Activated CD4-positive, CD25-positive, alpha-beta regulatory T cell treated with anti-CD3 and anti-CD28 coated beads, Interleukin-2, amount 50 U/mL, for 24 hours (primary cell): ENCODE data around the gene PPP2R3C.
"Not testable (repeated sequence)": the region's sequence is repeated elsewhere in the genome, so short reads cannot be mapped to it uniquely, and the experiment has no call there.

ENCODE experiments used
- ATAC-seq, 2 donors: fragments of 150-1000 bp; cut with Tn5 transposase; one replicate each; pipeline ENCODE4 v1.10.0; 2021; ENCODE audit warnings: mild to moderate bottlenecking in 1 of 2, moderate library complexity in 1 of 2

Gene PPP2R3C

GRCh38 chr14:35123388-35123703, 1.6 kb upstream of the PPP2R3C start:
- ATAC-seq, result no peak

DNA sequence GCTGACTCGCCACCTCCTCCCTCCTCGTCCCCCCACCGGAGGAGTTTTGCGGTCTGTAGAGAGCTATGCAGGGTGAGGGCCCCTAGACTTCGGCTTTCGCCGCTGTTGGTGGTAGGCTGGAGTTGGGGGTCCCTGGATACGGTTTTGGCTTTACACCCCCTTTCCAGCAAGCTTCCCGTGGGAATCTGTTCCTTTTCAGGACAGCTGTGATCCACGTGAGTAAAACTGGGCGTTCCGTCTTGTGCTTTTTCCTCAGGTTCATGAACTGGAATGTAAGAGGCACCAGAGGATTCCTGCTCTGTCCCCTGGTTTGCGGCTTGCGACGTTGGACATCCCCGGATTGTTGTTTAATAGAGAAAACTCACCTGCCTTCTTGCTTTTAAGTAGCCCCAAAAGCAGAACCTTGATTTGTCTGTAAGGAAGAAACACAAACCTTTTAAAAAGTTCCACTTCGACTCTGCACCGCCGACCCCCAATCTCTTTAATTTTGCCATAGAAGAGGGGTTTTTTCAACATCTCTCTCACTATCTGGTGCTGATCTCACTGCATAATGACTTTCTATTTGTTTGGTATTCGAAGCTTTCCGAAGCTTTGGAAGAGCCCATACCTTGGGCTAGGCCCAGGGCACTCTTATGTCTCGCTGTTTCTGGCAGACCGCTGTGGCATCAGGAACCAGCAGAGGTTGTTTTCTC, 1.1 kb upstream of the PPP2R3C start:
- ATAC-seq, result no peak

- ATAC-seq, result no peak
These were observed 534 bp downstream of the PPP2R3C start for GRCh38 chr14:35121026-35121886.

- ATAC-seq, result no peak
These were observed 4.7 kb downstream of the PPP2R3C start for GRCh38 chr14:35117112-35117511.

- no peak for ATAC-seq
These were observed 5.5 kb downstream of the PPP2R3C start for GRCh38 chr14:35116242-35116641.

GRCh38 chr14:35114036-35114435, 7.8 kb downstream of the PPP2R3C start:
- ATAC-seq, result no peak

GRCh38 chr14:35113308-35113950, 8.4 kb downstream of the PPP2R3C start:
- no peak for ATAC-seq

DNA sequence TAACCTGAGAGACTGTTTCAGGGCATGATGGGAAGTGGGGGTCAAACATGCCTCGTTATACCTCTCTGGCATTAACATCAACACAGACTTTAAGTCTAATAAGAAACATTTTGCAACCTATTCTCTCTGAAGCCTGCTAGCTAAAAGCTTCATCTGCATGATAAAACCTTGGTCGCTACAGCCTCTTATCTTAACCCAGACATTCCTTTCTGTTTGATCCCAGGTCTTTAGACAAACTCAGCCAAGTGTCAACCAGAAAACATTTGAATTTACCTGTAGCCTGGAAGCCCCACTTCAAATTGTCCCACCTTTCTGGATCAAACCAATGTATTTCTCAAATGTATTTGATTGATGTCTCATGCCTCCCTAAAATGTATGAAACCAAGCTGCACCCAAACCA, 9.1 kb downstream of the PPP2R3C start:
- no peak for ATAC-seq

GRCh38 chr14:35107866-35108265, 13.9 kb downstream of the PPP2R3C start:
- no peak for ATAC-seq

DNA sequence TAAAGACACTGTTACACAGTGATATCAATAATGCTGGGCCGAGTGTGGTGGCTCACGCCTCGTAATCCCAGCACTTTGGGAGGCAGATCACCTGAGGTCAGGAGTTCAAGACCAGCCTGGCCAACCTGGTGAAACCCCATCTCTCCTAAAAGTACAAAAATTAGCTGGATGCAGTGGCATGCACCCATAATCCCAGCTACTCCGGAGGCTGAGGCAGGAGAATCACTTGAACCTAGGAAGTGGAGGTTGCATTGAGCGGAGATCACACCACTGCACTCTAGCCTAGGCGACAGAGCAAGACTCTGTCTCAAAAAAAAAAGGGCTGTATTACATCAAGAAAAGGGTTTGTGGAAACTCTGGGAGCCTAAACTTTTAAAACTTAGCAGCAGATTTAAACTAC, 27.1 kb downstream of the PPP2R3C start:
- not testable (repeated sequence) for ATAC-seq

GRCh38 chr14:35088514-35088913, 33.3 kb downstream of the PPP2R3C start:
- ATAC-seq, result no peak

GRCh38 chr14:35085441-35085840, 36.3 kb downstream of the PPP2R3C start:
- no peak for ATAC-seq

DNA sequence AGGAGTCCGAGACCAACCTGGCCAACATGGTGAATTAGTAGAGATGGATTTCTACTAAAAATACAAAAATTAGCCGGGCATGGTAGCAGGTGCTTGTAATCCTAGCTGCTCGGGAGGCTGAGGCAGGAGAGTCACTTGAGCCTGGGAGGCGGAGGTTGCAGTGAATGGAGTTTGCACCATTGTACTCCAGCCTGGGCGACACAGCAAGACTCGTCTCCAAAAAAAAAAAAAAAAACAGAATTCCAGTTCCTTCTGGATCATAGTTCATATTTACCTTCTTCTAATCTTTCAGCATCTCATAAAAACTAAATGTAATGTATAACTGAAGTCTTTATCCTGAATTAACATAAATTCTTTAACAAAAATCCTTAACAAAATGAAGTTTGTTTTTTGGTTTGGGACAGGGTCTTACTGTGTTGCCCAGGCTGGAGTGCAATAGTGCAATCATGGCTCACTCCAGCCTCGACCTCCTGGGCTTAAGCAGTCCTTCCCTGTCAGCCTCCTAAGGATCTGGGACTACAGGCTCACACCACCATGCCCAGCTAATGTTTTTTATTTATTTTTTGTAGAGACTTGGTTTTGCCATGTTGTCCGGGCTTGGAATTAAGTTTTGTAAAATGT, 38.1 kb downstream of the PPP2R3C start:
- ATAC-seq, result no peak

DNA sequence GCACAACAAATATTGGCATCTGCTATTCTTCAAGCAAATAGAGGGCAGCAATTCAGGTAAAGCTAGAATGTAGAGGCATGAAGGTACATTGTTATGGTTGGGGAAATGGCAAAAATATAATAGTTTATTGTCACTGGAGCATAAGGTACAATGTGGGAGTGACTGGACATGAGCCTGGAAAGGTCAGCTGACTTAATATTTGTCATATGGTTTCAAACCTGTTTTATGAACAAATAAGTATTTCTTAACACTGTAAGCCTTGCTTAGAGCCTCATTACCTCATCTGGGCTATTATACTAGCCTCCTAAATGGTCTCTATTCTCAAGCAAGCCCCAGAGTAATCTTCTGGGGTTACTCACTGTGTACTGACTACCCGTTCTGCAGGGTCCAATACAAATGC, 42.0 kb downstream of the PPP2R3C start:
- no peak for ATAC-seq

DNA sequence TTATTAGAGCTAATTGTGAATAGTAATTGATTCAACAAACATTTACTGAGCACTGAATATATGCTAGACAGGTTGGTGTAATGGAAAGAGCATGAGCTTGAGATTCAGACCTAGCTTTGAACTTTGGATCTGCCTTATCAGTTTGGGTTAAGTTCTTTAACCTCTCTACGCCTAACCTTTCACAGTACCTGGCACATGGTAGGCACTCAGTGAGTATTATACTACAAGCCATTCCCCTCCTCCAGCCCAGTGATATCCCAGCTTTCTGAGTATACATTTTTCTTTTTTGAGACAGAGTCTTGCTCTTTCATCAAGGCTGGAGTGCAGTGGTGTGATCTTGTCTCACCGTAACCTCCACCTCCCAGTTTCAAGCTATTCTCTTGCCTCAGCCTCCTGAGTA, 43.7 kb downstream of the PPP2R3C start:
- no peak for ATAC-seq

- no peak for ATAC-seq
These were observed 48.3 kb downstream of the PPP2R3C start for GRCh38 chr14:35073486-35073885.

DNA sequence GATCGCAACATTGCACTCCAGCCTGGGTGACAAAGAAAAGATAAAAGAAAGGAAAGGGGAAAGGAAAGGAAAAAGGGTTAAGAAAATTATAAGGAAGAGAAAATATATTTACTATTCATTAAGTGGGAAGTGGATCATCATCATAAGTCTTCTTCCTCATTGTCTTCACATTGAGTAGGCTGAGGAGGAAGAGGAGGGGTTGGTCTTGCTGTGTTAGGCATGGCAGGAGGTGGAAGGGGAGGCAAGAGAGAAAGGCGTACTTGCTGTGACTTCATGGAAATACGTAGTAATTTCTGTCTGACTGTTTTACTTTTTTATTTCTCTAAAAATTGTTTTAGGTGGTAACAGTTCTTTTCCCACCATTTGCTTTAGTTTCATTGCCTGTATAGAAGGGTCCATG, 49.6 kb downstream of the PPP2R3C start:
- ATAC-seq, result no peak

DNA sequence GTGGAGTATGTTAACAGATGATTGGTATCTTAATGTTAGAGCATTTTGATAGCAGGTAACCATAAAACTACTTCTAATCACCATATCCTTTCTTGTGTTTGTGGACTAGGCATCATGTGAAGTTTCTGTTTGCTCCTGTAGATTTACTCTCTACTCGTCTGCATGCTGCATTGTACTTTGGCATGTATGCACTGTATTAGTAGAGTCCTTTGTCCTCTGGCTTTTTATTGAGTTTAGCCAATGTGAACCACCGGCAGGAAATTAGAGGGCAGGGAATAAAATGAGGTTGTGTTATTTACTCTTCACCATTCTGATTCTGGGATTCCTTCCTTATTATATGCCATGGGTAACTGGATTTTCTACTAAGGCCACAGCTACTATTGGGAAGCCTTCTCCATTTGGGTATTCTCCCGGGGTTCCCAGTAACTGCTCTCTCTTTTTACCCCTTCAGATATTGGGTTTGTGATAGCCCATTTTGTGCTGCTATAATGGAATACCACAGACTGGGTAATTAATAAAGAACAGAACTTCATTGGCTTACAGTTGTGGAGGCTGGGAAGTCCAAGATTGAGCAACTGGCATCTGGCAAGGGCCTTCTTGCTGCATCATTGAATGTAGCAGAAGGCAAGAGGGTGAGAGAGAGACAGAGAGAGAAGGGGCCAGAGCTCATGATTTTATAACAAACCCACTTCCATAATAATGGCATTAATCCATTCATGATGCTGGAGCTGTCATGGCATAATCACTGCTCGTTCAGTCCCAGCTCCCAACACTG, 53.4 kb downstream of the PPP2R3C start:
- ATAC-seq, result no peak

DNA sequence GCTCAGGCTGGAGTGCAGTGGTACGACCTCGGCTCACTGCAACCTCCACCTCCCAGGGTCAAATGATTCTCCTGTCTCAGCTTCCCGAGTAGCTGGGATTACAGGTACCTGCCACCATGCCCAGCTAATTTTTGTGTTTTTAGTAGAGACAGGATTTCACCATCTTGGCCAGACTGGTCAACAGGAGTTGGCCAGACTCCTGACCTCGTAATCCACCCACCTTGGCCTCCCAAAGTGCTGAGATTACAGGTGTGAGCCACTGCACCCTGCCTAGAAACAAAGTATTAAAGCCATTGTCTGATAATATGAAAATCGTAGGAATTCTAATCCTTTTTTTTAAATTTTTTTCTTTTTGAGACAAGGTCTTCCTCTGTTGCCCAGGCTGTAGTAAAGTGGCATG, 56.1 kb downstream of the PPP2R3C start:
- not testable (repeated sequence) for ATAC-seq

DNA sequence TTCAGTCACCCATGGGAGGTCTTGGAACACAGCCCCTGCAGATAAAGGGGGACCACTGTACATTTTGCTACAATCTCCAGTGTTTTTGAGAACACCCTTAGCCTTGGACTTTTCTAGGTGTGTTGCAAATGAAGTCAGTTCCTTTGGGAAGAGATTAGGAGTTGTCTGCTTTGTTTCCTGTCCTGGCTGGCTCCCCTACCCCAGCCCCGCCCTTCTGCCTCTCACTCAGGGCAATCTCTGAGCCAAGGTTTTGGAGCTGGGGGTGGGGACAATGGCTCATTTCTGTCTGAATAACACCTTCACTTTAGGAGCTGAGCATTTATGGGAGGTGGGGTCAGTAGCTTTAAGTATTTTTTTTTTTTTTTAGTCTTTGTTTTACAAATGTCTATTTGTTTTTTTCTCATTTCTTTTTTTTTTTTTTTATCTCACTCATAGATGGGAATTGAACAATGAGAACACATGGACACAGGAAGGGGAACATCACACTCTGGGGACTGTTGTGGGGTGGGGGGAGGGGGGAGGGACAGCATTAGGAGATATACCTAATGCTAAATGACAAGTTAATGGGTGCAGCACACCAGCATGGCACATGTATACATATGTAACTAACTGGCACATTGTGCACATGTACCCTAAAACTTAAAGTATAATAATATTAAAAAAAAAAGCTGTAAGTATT, 60.5 kb downstream of the PPP2R3C start:
- not testable (repeated sequence) for ATAC-seq

GRCh38 chr14:35052637-35053036, 69.2 kb downstream of the PPP2R3C start:
- ATAC-seq, result no peak

DNA sequence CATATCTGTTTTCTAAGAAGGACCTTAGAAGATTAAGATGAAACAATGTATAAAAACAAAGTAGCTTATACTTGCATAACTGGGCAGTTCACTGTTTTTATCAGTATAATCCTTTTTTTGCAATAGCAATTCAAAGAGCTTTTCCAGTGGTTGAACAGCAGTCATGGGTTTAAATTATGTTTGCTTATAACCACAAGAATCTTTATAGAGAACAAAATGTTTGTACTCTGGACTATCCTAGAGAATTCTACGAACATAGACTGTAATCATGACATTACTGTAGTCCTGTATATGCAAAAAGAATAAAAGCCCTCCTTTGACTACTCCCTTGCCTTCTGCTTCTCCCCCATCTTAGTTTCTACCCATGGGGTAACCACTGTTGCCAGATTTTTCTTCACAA, 70.0 kb downstream of the PPP2R3C start:
- ATAC-seq, result no peak
